Coronary artery (tissue), 2 donors: ENCODE measurements around the gene NLRP12.
A peak's percentile ranks its signal among the peaks of the same experiment; 100 is the strongest.

Source experiments
- DNase-seq: peaks from one replicate; pipeline ENCODE4 v3.0.0-alpha.2; 2017; ENCODE audit warnings: low spot score
- H3K27ac ChIP-seq, 2 donors: fragments of 200-600 bp; sonication (generic); one replicate each; pipeline ENCODE4 v1.5.1; 2016 to 2019
- H3K4me3 ChIP-seq: fragments of 200-600 bp; sonication (generic); 2 replicates; pipeline ENCODE4 v1.5.1; 2016; ENCODE audit warnings: mild to moderate bottlenecking, moderate library complexity
- CTCF ChIP-seq: fragments of 200-600 bp; sonication (generic); IDR thresholded peaks from one replicate; pipeline ENCODE4 v1.5.1; 2019; ENCODE audit warnings: antibody characterized with exemption

NLRP12 gene

DNA sequence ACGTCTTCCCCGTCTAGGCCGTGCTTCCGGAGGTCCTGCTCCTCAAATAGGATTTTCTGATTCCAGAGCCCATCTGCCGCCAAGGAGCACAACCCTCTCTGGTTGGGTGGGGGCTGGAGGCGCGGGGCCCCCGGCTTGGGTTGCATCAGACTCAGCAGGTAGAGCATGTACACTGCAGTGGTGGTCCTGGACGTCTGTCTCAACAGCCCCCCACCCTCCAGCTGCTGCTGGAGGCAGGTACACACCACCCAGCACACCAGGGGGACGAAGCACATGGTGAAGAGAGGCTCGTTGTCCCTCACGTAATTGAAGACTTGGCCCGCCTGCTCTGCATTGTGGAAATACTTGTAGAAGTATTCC lies 13.9 kb downstream of the NLRP12 start:
- Histone ChIP-seq H3K27ac (no peak overlapping the region), H3K4me3 (no peak overlapping the region)
- TF ChIP-seq CTCF = no peak
- DNase-seq = no peak

DNA sequence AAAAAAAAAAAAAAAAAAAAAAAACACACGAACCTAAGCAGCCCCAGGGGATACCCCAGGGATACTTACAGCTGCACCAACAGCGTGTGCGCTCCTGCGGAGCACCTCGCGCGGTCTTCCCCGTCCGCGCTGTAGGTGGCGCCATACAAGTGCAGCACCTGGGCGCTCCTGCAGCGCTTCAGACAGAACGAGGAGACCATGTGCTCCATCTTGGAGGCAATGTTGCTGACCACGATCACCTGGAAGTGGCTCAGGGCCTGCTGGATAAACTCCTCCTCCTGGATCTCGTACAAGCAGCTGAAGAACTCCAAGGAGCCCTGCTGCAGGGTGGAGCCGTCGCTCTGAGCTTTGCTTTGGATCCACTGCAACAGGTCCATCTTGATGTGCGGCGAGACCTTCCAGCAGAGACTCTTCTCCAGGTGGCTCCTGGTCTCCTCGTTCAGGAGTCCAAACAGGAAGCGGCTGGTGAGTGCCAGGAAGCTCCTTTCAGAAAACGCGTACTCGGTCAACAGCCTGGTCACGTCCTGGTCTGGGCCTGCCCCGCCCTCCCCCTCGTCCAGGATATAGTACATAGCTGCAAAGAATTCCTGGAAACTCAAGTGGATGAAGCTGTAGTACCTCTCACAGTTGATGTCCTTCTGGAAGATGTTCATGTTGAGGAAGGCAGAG lies 14.5 kb downstream of the NLRP12 start:
- H3K4me3 ChIP-seq = no peak overlapping the region
- TF ChIP-seq CTCF = no peak
- DNase-seq = no peak
- H3K27ac ChIP-seq = no peak overlapping the region

DNA sequence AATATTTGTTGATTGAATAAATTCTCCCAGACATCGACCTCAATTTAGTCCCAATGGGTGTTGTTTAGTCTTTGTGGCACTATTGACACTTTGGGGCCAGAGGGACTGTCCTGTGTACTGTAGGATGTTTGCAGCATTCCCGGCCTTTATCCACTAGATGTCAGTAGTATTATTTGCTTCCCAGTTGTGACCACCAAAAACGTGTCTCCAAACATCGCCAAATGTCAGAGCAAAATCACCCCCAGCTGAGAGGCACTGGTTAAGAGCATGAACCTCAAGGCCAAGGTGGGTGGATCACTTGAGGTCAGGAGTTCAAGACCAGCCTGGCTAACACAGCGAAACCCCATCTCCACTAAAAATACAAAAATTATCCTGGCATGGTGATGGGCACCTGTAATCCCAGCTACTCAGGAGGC lies 15.4 kb downstream of the NLRP12 start:
- Histone ChIP-seq H3K4me3 (no peak overlapping the region), H3K27ac (no peak overlapping the region)
- TF ChIP-seq CTCF = no peak
- no peak for DNase-seq

GRCh38 chr19:53801257-53801656 lies 22.9 kb downstream of the NLRP12 start:
- TF ChIP-seq CTCF = no peak
- Histone ChIP-seq H3K27ac (no peak overlapping the region), H3K4me3 (no peak overlapping the region)
- no peak for DNase-seq

DNA sequence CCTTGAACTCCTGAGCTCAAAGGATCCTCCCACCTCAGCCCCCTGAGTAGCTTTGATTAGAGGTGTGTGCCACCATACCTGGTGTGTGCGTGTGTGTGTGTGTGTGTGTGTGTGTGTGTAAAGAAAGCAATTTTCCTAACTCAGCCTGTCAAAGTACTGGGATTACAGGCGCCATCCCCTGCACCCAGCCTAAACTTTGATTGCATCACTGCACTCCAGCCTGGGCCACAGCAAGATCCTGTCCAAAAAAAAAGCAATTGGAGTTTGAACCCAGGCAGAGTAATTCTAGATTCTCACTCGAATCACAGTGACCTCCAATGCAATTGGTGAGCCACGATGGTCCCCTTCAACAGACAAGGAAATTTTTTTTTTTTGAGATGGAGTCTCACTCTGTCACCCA lies 29.1 kb downstream of the NLRP12 start:
- TF ChIP-seq CTCF = no peak
- Histone ChIP-seq H3K4me3 (no peak overlapping the region), H3K27ac (no peak overlapping the region)
- DNase-seq = no peak

DNA sequence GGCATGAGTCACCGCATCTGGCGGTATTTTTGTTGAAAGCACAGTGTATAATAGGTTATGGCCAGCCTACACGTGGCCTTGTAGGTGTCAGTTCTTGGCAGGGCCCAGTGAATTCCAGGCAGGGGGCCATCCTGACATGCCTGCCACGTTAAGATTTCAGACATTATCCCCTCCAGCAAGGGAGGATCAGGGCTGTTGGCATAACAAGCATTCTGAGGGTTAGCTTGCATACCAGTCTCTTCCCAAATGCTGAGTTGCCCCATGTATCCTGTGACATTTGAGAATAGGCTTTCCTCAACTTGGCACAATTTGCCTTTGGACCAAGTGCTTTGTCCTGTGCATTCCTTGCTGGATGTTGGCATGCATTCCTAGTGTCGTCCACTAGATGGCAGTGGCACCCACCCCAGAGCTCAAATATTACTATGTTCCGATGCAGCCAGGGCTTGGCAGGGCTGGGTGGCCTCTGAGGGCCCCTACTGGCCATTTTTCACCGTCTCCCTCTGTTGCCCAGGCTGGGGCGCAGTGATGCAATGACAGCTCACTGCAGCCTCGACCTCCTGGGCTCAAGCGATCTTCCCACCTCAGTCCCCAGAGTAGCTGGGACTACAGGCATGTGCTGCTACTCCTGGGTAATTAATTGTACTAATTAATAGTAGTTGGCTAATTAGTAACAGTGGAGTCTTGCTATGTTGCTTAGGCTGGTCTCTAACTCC lies 31.2 kb downstream of the NLRP12 start:
- H3K4me3 ChIP-seq = no peak overlapping the region
- peak; percentile 95 for TF ChIP-seq CTCF
- peak; percentile 78 for DNase-seq
- no peak overlapping the region for H3K27ac ChIP-seq
